ENCODE results near the gene CATSPERE. TPM values are rescaled to one million over a fixed set of nuclear protein-coding genes. Genes with fewer than 3 reads are reported as not detected.

The CATSPERE gene
- total and polyA plus RNA-seq, 9 of the 15 experiments (the other 6 are each of a cell fraction or from before 2014, with no cell fraction given), result 0.06 to 0.16 (median 0.09) TPM; not detected in 3

DNA sequence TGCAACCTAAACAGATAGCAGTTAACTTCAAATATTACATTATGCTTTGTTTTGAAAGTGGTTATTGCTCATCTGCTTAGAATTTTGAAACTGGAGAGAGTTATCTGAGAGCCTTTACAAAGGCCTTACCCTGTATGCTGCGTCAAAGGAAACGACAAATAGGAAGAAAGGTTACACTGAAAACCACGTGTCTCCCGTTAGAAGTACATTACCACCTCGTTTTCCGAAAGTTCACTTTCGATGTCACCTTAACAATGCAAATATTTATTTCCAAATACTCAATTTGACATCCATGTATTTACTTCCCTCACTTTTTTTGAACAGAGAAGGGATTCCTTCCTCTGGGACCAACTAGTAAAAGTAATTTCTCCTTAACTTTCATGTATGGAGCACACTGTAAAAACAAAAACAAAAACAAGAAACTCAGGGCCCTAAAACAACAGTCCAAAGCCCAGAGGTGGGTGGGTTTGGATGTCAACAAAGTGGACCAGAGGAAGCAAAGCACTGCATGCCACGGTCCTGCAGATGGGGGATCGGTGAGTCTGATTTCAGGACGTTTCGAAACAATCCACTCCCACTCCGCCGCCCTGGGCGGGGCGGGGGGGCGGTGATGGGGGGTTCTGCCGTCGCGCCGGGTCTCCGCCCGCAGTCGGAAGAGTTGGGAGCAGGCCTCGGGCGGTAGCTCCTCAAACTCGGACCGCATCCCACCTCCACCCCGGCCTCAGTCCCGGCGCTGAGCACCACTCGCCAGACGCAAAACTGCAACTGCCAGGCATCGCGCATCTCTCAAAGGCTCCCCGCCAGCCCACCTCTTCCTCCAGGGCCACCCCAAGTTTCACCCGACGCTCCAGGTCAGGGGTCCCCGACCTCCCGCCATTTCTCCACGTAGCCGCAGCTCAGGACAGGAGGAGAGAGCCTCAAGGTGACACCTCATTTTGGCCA lies 10.2 kb upstream of the CATSPERE start (continued):
- TF ChIP-seq ZNF197 (CRISPR knock-in tag; IDR thresholded peaks at IDR 0.05; ENCODE audit: low read depth) (no peak), ETV1 (tag; conservative IDR thresholded peaks at IDR 0.05; ENCODE audit: low read depth) (peak; percentile 39; the same call in 1 of the 2 replicates), ILF3 (IDR thresholded peaks at IDR 0.05; ENCODE audit: borderline replicate concordance) (no peak), ZFX (CRISPR knock-in tag; IDR thresholded peaks at IDR 0.05) (no peak; the same call in 1 of the 2 replicates), ZNF3 (CRISPR knock-in tag; IDR thresholded peaks at IDR 0.05) (no peak), ZNF165 (CRISPR knock-in tag; IDR thresholded peaks at IDR 0.05; ENCODE audit: borderline replicate concordance) (no peak), HLTF (IDR thresholded peaks at IDR 0.05) (no peak), TAF1 (IDR thresholded peaks at IDR 0.05; ENCODE audit: control insufficient read depth, extremely low read depth, insufficient read depth, low read length, severe bottlenecking) (peak; percentile 24), ZKSCAN8 (CRISPR knock-in tag; IDR thresholded peaks at IDR 0.05) (no peak), ETV5 (CRISPR knock-in tag; IDR thresholded peaks at IDR 0.05; ENCODE audit: low read depth) (no peak), SAP30 (IDR thresholded peaks at IDR 0.05; ENCODE audit: borderline replicate concordance, insufficient read depth, low read depth, low read length, poor library complexity, severe bottlenecking) (peak; percentile 31), MEF2D (tag; conservative IDR thresholded peaks at IDR 0.05; ENCODE audit: low read depth) (no peak), ZNF253 (CRISPR knock-in tag; conservative IDR thresholded peaks at IDR 0.05) (no peak), ZNF24 (IDR thresholded peaks at IDR 0.05) (no peak), ZNF184 (CRISPR knock-in tag; IDR thresholded peaks at IDR 0.05) (no peak), POU5F1 (IDR thresholded peaks at IDR 0.05; ENCODE audit: borderline replicate concordance, low read depth, low read length, partially characterized antibody) (no peak), ZNF586 (CRISPR knock-in tag; conservative IDR thresholded peaks at IDR 0.05) (no peak), SP2 (IDR thresholded peaks at IDR 0.05; ENCODE audit: extremely low read depth, low read depth, low read length, poor library complexity, severe bottlenecking) (no peak)
- TF ChIP-seq, protein P1, sequence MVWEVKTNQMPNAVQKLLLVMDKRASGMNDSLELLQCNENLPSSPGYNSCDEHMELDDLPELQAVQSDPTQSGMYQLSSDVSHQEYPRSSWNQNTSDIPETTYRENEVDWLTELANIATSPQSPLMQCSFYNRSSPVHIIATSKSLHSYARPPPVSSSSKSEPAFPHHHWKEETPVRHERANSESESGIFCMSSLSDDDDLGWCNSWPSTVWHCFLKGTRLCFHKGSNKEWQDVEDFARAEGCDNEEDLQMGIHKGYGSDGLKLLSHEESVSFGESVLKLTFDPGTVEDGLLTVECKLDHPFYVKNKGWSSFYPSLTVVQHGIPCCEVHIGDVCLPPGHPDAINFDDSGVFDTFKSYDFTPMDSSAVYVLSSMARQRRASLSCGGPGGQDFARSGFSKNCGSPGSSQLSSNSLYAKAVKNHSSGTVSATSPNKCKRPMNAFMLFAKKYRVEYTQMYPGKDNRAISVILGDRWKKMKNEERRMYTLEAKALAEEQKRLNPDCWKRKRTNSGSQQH (CRISPR knock-in tag; IDR thresholded peaks at IDR 0.05), result no peak
- TF ChIP-seq, protein P2, sequence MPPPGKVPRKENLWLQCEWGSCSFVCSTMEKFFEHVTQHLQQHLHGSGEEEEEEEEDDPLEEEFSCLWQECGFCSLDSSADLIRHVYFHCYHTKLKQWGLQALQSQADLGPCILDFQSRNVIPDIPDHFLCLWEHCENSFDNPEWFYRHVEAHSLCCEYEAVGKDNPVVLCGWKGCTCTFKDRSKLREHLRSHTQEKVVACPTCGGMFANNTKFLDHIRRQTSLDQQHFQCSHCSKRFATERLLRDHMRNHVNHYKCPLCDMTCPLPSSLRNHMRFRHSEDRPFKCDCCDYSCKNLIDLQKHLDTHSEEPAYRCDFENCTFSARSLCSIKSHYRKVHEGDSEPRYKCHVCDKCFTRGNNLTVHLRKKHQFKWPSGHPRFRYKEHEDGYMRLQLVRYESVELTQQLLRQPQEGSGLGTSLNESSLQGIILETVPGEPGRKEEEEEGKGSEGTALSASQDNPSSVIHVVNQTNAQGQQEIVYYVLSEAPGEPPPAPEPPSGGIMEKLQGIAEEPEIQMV (tag; conservative IDR thresholded peaks at IDR 0.05; ENCODE audit: low read depth), result no peak
- TF ChIP-seq, protein P3, sequence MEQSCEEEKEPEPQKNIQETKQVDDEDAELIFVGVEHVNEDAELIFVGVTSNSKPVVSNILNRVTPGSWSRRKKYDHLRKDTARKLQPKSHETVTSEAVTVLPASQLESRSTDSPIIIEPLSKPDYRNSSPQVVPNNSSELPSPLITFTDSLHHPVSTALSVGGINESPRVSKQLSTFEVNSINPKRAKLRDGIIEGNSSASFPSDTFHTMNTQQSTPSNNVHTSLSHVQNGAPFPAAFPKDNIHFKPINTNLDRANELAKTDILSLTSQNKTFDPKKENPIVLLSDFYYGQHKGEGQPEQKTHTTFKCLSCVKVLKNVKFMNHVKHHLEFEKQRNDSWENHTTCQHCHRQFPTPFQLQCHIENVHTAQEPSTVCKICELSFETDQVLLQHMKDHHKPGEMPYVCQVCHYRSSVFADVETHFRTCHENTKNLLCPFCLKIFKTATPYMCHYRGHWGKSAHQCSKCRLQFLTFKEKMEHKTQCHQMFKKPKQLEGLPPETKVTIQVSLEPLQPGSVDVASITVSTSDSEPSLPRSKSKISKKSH (CRISPR knock-in tag; IDR thresholded peaks at IDR 0.05), result no peak
